C4-2B (cell line): ENCODE measurements around the gene PNPLA8.

Source experiments
- ZFX ChIP-seq: fragments of 450-650 bp; IDR thresholded peaks from 2 replicates; pipeline ENCODE4 v1.6.1; 2017
- TF ChIP-seq, protein P1 (sequence below): fragments of 450-650 bp; conservative IDR thresholded peaks from 2 replicates; pipeline ENCODE4 v1.5.1; 2017; ENCODE audit warnings: mild to moderate bottlenecking

GRCh38 chr7:108529341-108529740 is 3.4 kb upstream of the PNPLA8 start:
- TF ChIP-seq, protein P1, sequence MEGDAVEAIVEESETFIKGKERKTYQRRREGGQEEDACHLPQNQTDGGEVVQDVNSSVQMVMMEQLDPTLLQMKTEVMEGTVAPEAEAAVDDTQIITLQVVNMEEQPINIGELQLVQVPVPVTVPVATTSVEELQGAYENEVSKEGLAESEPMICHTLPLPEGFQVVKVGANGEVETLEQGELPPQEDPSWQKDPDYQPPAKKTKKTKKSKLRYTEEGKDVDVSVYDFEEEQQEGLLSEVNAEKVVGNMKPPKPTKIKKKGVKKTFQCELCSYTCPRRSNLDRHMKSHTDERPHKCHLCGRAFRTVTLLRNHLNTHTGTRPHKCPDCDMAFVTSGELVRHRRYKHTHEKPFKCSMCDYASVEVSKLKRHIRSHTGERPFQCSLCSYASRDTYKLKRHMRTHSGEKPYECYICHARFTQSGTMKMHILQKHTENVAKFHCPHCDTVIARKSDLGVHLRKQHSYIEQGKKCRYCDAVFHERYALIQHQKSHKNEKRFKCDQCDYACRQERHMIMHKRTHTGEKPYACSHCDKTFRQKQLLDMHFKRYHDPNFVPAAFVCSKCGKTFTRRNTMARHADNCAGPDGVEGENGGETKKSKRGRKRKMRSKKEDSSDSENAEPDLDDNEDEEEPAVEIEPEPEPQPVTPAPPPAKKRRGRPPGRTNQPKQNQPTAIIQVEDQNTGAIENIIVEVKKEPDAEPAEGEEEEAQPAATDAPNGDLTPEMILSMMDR: no peak
- no peak for TF ChIP-seq ZFX
